Measurements from ENCODE around the gene TBC1D2B.

TBC1D2B gene

GRCh38 chr15:78007964-78008886 lies 69.3 kb downstream of the TBC1D2B start:
- Histone ChIP-seq H3K27ac (ENCODE audit: low read length) (peak overlapping the region; percentile 49), H3K9ac (ENCODE audit: low read length in 2 of 2) (no peak overlapping the region), H3K36me3 (ENCODE audit: control insufficient read depth in 2 of 2, insufficient read depth in 2 of 2, low read length in 2 of 2) (peaks cover 14 to 27% of the 10 kb centered on the region in 2 donors), H3K27me3 (ENCODE audit: control insufficient read depth in 1 of 2, insufficient read depth in 2 of 2, low read length in 2 of 2) (no peaks in the 10 kb centered on the region), H3K4me1 (ENCODE audit: control insufficient read depth, insufficient read depth, low read length) (peaks cover 56% of the 10 kb centered on the region), H3K9me3 (ENCODE audit: control insufficient read depth in 2 of 2, low read length in 2 of 2) (no peaks in the 10 kb centered on the region), H3K4me3 (ENCODE audit: low read length in 2 of 2) (no peak overlapping the region)

GRCh38 chr15:78007211-78007931 lies 70.1 kb downstream of the TBC1D2B start:
- peaks cover 11 to 24% of the 10 kb centered on the region in 2 donors for H3K36me3 ChIP-seq (ENCODE audit: control insufficient read depth in 2 of 2, insufficient read depth in 2 of 2, low read length in 2 of 2)
- no peak overlapping the region for H3K9ac ChIP-seq (ENCODE audit: low read length in 2 of 2)
- no peaks in the 10 kb centered on the region for H3K27me3 ChIP-seq (ENCODE audit: control insufficient read depth in 1 of 2, insufficient read depth in 2 of 2, low read length in 2 of 2)
- peak overlapping the region in 1 of 2 donors; percentile 4 for H3K4me3 ChIP-seq (ENCODE audit: low read length in 2 of 2)
- no peaks in the 10 kb centered on the region for H3K9me3 ChIP-seq (ENCODE audit: control insufficient read depth in 2 of 2, low read length in 2 of 2)
- peaks cover 54% of the 10 kb centered on the region for H3K4me1 ChIP-seq (ENCODE audit: control insufficient read depth, insufficient read depth, low read length)
- peak overlapping the region; percentile 49 for H3K27ac ChIP-seq (ENCODE audit: low read length)

- no peaks in the 10 kb centered on the region for H3K9me3 ChIP-seq (ENCODE audit: control insufficient read depth in 2 of 2, low read length in 2 of 2)
- no peak overlapping the region for H3K9ac ChIP-seq (ENCODE audit: low read length in 2 of 2)
- H3K36me3 ChIP-seq (ENCODE audit: control insufficient read depth in 2 of 2, insufficient read depth in 2 of 2, low read length in 2 of 2), result peaks cover 5 to 20% of the 10 kb centered on the region in 2 donors
- H3K4me3 ChIP-seq (ENCODE audit: low read length in 2 of 2), result no peak overlapping the region
- H3K4me1 ChIP-seq (ENCODE audit: control insufficient read depth, insufficient read depth, low read length), result peaks cover 54% of the 10 kb centered on the region
- H3K27me3 ChIP-seq (ENCODE audit: control insufficient read depth in 1 of 2, insufficient read depth in 2 of 2, low read length in 2 of 2), result no peaks in the 10 kb centered on the region
- H3K27ac ChIP-seq (ENCODE audit: low read length), result peak overlapping the region; percentile 49
Measured at GRCh38 chr15:78006567-78007205, 70.8 kb downstream of the TBC1D2B start.

- H3K27ac ChIP-seq (ENCODE audit: low read length), result peak overlapping the region; percentile 55
- peak overlapping the region in 1 of 2 donors; percentile 40 for H3K4me3 ChIP-seq (ENCODE audit: low read length in 2 of 2)
- H3K4me1 ChIP-seq (ENCODE audit: control insufficient read depth, insufficient read depth, low read length), result peaks cover 54% of the 10 kb centered on the region
- H3K27me3 ChIP-seq (ENCODE audit: control insufficient read depth in 1 of 2, insufficient read depth in 2 of 2, low read length in 2 of 2), result no peaks in the 10 kb centered on the region
- H3K36me3 ChIP-seq (ENCODE audit: control insufficient read depth in 2 of 2, insufficient read depth in 2 of 2, low read length in 2 of 2), result peaks cover 9 to 21% of the 10 kb centered on the region in 2 donors
- peak overlapping the region in 1 of 2 donors; percentile 21 for H3K9ac ChIP-seq (ENCODE audit: low read length in 2 of 2)
- no peaks in the 10 kb centered on the region for H3K9me3 ChIP-seq (ENCODE audit: control insufficient read depth in 2 of 2, low read length in 2 of 2)
Measured at GRCh38 chr15:78004919-78005634, 72.4 kb downstream of the TBC1D2B start.

GRCh38 chr15:78004222-78004727 lies 73.2 kb downstream of the TBC1D2B start:
- Histone ChIP-seq H3K9me3 (ENCODE audit: control insufficient read depth in 2 of 2, low read length in 2 of 2) (no peaks in the 10 kb centered on the region), H3K27ac (ENCODE audit: low read length) (peak overlapping the region; percentile 55), H3K27me3 (ENCODE audit: control insufficient read depth in 1 of 2, insufficient read depth in 2 of 2, low read length in 2 of 2) (no peaks in the 10 kb centered on the region), H3K4me1 (ENCODE audit: control insufficient read depth, insufficient read depth, low read length) (peaks cover 57% of the 10 kb centered on the region), H3K36me3 (ENCODE audit: control insufficient read depth in 2 of 2, insufficient read depth in 2 of 2, low read length in 2 of 2) (peaks cover 9 to 21% of the 10 kb centered on the region in 2 donors), H3K4me3 (ENCODE audit: low read length in 2 of 2) (no peak overlapping the region), H3K9ac (ENCODE audit: low read length in 2 of 2) (peak overlapping the region in 1 of 2 donors; percentile 42)

- peak overlapping the region; percentile 55 for H3K27ac ChIP-seq (ENCODE audit: low read length)
- H3K9me3 ChIP-seq (ENCODE audit: control insufficient read depth in 2 of 2, low read length in 2 of 2), result no peaks in the 10 kb centered on the region
- peaks cover 9 to 17% of the 10 kb centered on the region in 2 donors for H3K36me3 ChIP-seq (ENCODE audit: control insufficient read depth in 2 of 2, insufficient read depth in 2 of 2, low read length in 2 of 2)
- H3K27me3 ChIP-seq (ENCODE audit: control insufficient read depth in 1 of 2, insufficient read depth in 2 of 2, low read length in 2 of 2), result no peaks in the 10 kb centered on the region
- no peak overlapping the region for H3K4me3 ChIP-seq (ENCODE audit: low read length in 2 of 2)
- peaks cover 55% of the 10 kb centered on the region for H3K4me1 ChIP-seq (ENCODE audit: control insufficient read depth, insufficient read depth, low read length)
- H3K9ac ChIP-seq (ENCODE audit: low read length in 2 of 2), result peak overlapping the region in 1 of 2 donors; percentile 5
Measured at GRCh38 chr15:78003539-78004008, 73.9 kb downstream of the TBC1D2B start.

- Histone ChIP-seq H3K4me3 (ENCODE audit: low read length in 2 of 2) (no peak overlapping the region), H3K4me1 (ENCODE audit: control insufficient read depth, insufficient read depth, low read length) (peaks cover 53% of the 10 kb centered on the region), H3K27ac (ENCODE audit: low read length) (no peak overlapping the region), H3K9me3 (ENCODE audit: control insufficient read depth in 2 of 2, low read length in 2 of 2) (no peaks in the 10 kb centered on the region), H3K27me3 (ENCODE audit: control insufficient read depth in 1 of 2, insufficient read depth in 2 of 2, low read length in 2 of 2) (no peaks in the 10 kb centered on the region), H3K9ac (ENCODE audit: low read length in 2 of 2) (no peak overlapping the region), H3K36me3 (ENCODE audit: control insufficient read depth in 2 of 2, insufficient read depth in 2 of 2, low read length in 2 of 2) (peaks cover 13 to 18% of the 10 kb centered on the region in 2 donors)
Measured at GRCh38 chr15:78002996-78003395, 74.5 kb downstream of the TBC1D2B start.

- Histone ChIP-seq H3K36me3 (ENCODE audit: control insufficient read depth in 2 of 2, insufficient read depth in 2 of 2, low read length in 2 of 2) (peaks cover 13 to 22% of the 10 kb centered on the region in 2 donors), H3K4me1 (ENCODE audit: control insufficient read depth, insufficient read depth, low read length) (peaks cover 49% of the 10 kb centered on the region), H3K9ac (ENCODE audit: low read length in 2 of 2) (no peak overlapping the region), H3K27me3 (ENCODE audit: control insufficient read depth in 1 of 2, insufficient read depth in 2 of 2, low read length in 2 of 2) (no peaks in the 10 kb centered on the region), H3K27ac (ENCODE audit: low read length) (no peak overlapping the region), H3K9me3 (ENCODE audit: control insufficient read depth in 2 of 2, low read length in 2 of 2) (no peaks in the 10 kb centered on the region), H3K4me3 (ENCODE audit: low read length in 2 of 2) (no peak overlapping the region)
Measured at GRCh38 chr15:78001656-78002055, 75.9 kb downstream of the TBC1D2B start.

GRCh38 chr15:78000927-78001249 lies 76.6 kb downstream of the TBC1D2B start:
- H3K4me3 ChIP-seq (ENCODE audit: low read length in 2 of 2), result no peak overlapping the region
- peaks cover 13 to 22% of the 10 kb centered on the region in 2 donors for H3K36me3 ChIP-seq (ENCODE audit: control insufficient read depth in 2 of 2, insufficient read depth in 2 of 2, low read length in 2 of 2)
- no peak overlapping the region for H3K9ac ChIP-seq (ENCODE audit: low read length in 2 of 2)
- H3K9me3 ChIP-seq (ENCODE audit: control insufficient read depth in 2 of 2, low read length in 2 of 2), result no peaks in the 10 kb centered on the region
- no peak overlapping the region for H3K27ac ChIP-seq (ENCODE audit: low read length)
- peaks cover 46% of the 10 kb centered on the region for H3K4me1 ChIP-seq (ENCODE audit: control insufficient read depth, insufficient read depth, low read length)
- H3K27me3 ChIP-seq (ENCODE audit: control insufficient read depth in 1 of 2, insufficient read depth in 2 of 2, low read length in 2 of 2), result no peaks in the 10 kb centered on the region

All from stomach smooth muscle (tissue), 2 donors.